Measurements from ENCODE around the gene SLC44A3.
A peak's percentile ranks its signal among the peaks of the same experiment; 100 is the strongest.

Gene SLC44A3

DNA sequence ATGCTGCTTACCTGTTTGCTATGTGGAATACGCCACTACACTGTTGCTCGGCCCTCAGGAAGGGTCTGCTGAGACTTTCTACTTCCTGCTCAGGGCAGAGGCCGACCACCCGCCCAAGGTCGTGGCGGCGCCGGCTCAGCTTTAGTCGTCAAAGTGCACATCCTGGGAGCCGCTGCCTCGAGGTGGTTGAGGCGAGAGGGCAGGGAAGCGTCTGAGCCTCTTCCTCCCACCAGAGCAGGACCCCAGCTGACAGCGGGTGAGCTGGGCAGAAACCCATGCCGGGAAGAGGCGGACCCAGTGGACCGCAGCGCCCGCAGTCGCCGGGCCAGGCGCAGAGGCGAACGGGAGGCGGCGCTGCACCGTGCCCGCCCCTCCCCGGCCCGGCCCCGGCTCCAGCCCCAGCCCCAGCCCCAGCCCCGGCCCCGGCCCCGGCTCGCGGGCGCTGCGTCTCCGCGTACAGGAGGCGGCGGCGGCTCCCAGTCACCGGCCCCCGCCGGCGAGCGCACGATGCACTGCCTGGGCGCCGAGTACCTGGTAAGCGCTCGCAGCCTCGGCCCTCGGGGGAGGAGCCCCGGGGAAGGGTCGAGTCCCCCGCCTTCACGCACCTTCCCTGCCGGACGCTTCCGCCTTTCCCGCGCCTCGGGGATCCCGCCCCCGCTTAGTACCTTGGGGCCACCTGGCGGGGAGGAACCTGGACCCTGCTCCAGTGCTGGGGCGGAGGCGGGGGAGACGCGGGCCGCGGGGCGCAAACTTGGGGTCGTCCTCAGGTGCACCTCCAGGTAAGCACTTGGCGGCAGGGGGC is at the start of gene SLC44A3:
Gene SLC44A3, plus strand, starts transcription at position 413 of the 802 bp plus-strand sequence. Its CDS starts 95 bp downstream, at position 508.
- DNase-seq, result no peak

- DNase-seq, result no peak
Measured at GRCh38 chr1:94772230-94772641, 47.9 kb upstream of the SLC44A3 start.

DNA sequence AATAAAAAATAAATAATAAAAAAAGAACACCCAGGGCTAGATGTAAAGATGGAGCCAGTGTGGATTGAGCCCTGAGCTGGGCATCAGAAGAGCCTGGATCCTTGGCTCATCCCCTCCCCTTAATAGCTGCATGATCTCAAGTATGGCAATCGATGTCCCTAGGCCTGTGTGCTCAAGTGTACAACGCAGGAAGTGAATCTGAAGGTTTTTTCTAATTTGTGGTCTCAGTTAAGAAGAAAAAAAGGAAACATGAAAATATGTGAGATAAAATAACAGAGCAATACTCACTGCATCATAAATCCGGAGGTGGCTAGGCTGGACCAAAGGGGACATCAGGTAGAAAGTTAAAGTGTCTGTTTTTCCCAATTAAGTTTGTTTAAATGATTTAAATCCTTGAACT is 47.3 kb upstream of the SLC44A3 start:
- DNase-seq, result no peak

DNA sequence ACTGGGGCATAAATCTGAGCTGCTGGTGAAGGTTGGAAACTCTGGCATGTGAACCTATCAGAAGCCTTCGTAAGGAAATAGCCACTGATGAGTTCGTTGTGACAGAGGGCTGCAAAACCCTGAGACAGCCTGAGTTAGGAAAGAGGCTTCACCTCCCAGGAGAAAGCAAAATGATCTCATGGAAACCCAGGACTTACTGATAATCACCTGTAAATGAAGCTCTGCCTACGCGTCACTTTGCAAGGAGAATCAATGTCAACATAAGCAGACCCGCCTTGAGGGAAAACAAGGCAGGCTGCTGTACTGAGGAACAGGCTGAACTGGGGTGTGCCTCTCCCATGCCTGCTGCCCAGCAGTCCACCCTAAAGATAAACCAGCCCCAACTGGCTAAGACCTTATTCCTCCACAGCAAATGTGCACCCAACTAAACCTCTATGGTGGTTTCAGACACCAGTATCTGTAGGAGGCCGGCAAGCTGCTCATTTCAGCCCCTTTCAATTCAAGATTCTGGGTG is 46.8 kb upstream of the SLC44A3 start:
- DNase-seq, result no peak

- no peak for DNase-seq
Measured at GRCh38 chr1:94773931-94774422, 46.2 kb upstream of the SLC44A3 start.

DNA sequence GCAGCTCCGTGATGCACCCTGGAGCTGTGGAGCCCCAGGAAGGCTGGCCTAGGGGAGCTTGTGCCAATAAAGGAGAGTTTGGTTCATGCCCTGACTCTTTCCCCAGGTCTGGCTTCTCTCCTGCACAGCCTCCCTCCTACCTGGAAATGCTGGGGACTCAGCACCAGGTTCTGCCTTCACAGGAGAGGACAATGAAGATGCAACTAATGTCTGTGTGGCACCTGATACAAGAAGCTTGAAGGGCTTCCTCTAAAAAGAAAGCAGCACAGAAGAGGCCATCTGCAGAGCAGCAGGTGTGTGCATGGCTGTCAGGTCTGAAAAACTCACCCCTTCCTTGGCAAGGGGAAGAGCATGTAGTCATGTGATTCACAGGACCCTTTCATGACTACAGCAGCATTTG is 43.7 kb upstream of the SLC44A3 start:
- no peak for DNase-seq

DNA sequence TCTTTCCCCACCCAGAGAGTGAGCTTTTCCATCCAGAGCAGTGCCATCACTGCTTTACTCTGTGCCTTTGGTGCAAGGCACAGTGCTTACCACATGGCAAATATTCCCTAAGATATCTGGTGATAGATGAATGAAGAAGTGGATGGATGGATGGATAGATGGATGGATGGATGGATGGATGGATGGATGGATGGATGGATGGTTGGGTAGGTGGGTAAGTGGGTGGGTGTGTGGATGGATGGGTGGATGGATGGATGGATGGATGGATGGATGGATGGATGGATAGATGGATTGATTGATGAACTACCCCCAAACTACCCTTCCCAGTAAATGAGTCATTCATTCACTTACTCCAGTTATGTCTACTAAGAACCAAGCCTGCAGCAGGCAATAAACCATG is 42.9 kb upstream of the SLC44A3 start:
- no peak for DNase-seq

DNA sequence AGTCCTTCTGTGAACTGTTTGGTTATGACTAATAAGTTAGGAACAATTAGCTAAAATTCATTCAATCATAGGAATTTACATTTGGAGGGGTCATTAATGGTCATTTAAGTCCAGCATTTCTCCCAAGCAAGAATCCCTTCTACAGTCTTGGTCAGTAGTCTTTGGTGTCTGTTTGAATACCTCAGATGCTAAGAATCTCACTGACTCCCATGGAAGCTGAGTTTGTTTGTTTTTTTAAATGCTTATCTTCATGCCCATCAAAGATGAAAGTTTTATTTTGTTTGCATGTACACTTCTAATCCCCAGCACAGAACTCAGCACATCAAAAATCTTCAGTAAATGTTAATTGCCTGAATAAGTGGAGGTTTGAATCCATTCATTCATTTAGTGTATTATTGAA is 41.3 kb upstream of the SLC44A3 start:
- no peak for DNase-seq

- no peak for DNase-seq
Measured at GRCh38 chr1:94783342-94784189, 36.6 kb upstream of the SLC44A3 start.

DNA sequence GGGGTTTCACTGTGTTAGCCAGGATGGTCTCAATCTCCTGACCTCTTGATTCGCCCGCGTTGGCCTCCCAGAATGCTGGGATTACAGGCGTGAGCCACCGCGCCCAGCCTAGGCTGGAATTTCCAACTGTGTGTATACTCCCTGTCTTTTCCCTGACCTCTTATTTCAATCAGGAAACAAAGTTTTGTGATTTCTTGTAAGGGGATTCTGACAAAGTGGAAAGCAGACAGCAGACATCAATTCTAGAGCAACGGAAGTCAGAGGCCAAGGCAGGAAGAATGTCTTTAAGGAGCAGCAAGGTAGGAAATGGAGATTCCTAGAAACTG is 36.0 kb upstream of the SLC44A3 start:
- DNase-seq, result no peak

DNA sequence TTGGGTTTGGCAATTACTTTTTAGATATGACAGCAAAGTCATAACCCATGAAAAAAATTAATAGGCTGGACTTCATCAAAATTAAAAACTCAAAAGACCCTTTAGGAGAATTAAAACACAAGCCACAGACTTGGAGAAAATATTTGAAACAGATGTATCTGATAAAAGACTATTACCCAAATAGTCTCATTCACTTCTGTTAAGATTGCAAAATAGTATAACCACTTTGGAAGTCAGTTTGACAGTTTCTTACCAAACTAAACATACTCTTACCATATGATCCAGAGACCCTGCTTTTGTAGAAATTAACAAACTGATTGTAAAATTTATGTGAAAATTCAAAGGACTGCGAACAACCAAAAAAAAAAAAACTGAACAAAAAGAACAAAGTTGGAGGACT is 32.5 kb upstream of the SLC44A3 start:
- no peak for DNase-seq

- no peak for DNase-seq
Measured at GRCh38 chr1:94790246-94790645, 29.9 kb upstream of the SLC44A3 start.

- DNase-seq, result no peak
Measured at GRCh38 chr1:94790670-94791069, 29.5 kb upstream of the SLC44A3 start.

DNA sequence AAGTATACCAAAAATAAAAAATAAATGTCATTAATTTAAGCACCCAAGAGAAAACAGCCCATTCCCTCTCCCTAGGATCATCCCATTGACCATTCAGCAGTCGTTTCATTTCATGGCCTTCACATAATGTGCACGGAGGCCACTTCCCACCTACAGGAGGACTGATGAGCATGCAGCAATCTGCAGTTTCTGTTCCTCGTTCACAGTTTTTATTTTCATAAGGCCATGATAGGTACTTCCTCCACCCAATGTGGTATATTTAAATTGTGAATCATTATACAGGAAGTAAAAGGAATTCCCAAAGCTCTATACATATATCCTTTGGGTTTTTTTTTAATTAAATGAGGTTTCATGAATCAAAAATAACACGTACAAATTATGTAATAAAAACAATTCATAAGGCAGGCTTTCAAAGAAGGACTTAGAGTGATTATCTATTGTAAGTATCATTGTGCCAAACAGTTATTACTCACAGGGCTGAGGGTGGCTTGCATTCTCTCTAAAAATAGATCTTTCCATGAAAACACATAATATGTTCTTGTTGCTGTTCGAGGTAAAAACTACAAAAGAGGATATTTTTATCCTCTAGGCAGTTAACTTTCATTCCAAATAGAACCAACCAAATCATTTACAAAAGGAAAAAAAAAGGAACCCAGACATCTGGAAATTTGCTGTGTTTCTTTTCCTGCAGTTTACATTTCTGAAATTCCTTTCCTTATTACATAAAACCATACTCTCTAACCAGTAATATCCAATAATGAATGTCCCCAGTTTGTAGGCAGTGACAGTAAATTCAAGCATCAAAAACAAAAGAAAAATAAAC is 27.5 kb upstream of the SLC44A3 start:
- DNase-seq, result no peak

DNA sequence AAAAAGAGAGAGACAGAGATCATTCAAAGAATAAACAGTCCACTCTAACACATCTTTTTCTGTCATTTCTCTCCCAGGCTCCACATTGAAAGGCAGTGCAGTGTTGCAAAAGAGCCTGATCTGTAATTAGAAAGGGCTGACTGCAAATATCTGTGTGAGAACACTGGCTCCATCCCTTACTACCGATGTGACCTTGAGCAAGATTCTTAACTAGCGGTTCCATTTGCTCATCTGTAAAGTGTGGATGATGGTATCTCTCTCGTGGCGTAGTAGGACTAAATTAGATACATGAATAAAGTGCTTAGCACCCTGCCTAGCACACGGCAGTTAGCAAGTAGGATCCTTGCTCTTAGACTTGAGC is 26.9 kb upstream of the SLC44A3 start:
- DNase-seq, result no peak

- no peak for DNase-seq
Measured at GRCh38 chr1:94795434-94795833, 24.7 kb upstream of the SLC44A3 start.

- no peak for DNase-seq
Measured at GRCh38 chr1:94796266-94796665, 23.9 kb upstream of the SLC44A3 start.

- no peak for DNase-seq
Measured at GRCh38 chr1:94797291-94797690, 22.9 kb upstream of the SLC44A3 start.

DNA sequence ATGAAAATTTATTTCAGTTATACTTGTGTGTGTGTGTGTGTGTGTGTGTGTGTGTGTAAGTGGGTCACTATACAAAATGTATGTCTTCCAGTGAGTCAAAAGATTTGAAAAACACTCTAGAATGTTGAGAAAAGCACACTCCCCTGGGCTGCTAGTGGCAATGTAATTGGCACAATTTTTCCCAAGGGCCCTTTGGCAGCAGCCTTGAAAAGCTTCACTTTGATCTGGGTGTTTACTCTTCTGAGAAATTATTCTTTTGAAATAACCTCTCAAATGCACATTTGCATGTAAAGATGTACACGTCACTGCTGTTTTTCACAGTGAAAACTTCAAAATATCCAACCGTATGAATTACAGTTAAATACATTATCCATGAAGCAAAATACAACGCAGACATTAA is 22.1 kb upstream of the SLC44A3 start:
- no peak for DNase-seq

GRCh38 chr1:94798462-94798861 is 21.7 kb upstream of the SLC44A3 start:
- no peak for DNase-seq

DNA sequence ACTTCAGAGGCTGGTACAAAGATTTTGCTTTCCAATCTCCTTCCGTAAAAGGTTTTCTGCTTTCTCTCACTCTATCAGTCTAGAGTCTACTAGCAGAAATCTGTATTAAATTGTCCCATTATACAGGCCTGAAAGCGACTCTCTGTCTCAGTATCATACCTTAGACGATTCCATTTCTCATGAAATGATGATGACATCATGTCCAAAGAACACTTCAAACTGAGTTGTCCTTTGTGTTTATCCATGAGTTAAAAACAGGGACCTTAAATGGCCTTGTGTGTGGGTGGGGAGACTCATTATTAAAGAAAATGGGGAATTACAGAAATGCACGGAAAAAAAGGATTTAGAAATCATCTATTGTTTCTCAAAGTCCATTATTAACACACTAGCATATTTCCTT is 21.0 kb upstream of the SLC44A3 start:
- no peak for DNase-seq

- DNase-seq, result peak; percentile 8
Measured at GRCh38 chr1:94801919-94802546, 18.1 kb upstream of the SLC44A3 start.

- DNase-seq, result no peak
Measured at GRCh38 chr1:94803106-94803505, 17.1 kb upstream of the SLC44A3 start.

Measured in CD4-positive, alpha-beta T cell treated with Interleukin-12 subunit alpha and Interleukin-12 subunit beta, for 1 hour (primary cell).